Activated naive CD4-positive, alpha-beta T cell treated with anti-CD3 and anti-CD28 coated beads, Interleukin-2, amount 10 ng/mL, durations not matched to agents 7 days and 5 days (primary cell): ENCODE results near the gene PSME3IP1.

Experiments
- CTCF ChIA-PET: fragments of 350-600 bp; sonication (Branson Sonifier 250); formaldehyde crosslinking; loops from one replicate; lab custom pipeline; 2021; ENCODE audit warnings: antibody characterized with exemption; lab: Charles Lee
- DNase-seq: peaks from one replicate; pipeline ENCODE4 v3.0.0-alpha.2; 2020
- H3K27ac Mint-ChIP-seq: one replicate; pipeline ENCODE4 v1.8.0; 2021; ENCODE audit warnings: mild to moderate bottlenecking, moderate library complexity, mixed read lengths
- H3K27me3 Mint-ChIP-seq: one replicate; pipeline ENCODE4 v1.8.0; 2021; ENCODE audit warnings: mild to moderate bottlenecking, mixed read lengths
- H3K36me3 Mint-ChIP-seq: one replicate; pipeline ENCODE4 v1.8.0; 2021; ENCODE audit warnings: mixed read lengths
- H3K4me1 Mint-ChIP-seq: one replicate; pipeline ENCODE4 v1.8.0; 2021; ENCODE audit warnings: mixed read lengths
- H3K4me3 Mint-ChIP-seq: one replicate; pipeline ENCODE4 v1.8.0; 2021; ENCODE audit warnings: mild to moderate bottlenecking, moderate library complexity, mixed read lengths
- H3K9me3 Mint-ChIP-seq: one replicate; pipeline ENCODE4 v1.8.0; 2021; ENCODE audit warnings: mixed read lengths

PSME3IP1 gene, protein sequence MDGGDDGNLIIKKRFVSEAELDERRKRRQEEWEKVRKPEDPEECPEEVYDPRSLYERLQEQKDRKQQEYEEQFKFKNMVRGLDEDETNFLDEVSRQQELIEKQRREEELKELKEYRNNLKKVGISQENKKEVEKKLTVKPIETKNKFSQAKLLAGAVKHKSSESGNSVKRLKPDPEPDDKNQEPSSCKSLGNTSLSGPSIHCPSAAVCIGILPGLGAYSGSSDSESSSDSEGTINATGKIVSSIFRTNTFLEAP

DNA sequence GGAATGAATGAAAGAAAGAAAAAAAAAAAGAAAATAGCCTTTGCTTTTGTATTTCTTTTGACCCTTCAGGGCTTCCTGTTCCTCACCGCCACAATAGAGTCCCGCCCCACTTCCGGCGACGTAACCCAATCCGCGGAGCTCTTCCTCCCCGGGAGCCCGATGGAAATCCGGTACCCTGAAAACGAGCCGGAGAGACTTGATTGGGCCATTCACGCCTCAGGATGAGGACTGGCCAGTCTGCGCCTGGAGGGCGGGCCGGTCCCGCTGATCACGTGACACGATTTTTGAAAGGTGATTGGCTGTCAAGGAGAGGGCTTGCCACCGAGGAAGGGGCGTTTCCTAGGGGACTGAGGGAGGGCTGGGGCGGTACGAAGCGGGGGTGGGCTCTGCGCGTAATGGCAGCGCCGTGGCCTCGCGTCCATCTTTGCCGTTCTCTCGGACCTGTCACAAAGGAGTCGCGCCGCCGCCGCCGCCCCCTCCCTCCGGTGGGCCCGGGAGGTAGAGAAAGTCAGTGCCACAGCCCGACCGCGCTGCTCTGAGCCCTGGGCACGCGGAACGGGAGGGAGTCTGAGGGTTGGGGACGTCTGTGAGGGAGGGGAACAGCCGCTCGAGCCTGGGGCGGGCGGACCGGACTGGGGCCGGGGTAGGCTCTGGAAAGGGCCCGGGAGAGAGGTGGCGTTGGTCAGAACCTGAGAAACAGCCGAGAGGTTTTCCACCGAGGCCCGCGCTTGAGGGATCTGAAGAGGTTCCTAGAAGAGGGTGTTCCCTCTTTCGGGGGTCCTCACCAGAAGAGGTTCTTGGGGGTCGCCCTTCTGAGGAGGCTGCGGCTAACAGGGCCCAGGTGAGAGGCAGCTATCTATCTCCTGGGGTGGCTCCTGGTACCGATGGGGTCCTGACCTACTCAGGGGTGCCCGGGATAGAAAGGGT, at the start of gene PSME3IP1, which contains the start of gene RSPRY1:
PSME3IP1 (minus strand) TSS at position 95 of the 927 bp plus-strand sequence. CDS start 12,185 bp downstream, outside the sequence.
RSPRY1 (plus strand) TSS at position 385 of the 927 bp plus-strand sequence. CDS start 18,330 bp downstream, outside the sequence.
- DNase-seq: peak; percentile 99
- CTCF ChIA-PET: interaction anchor here (0.6 to 1.4 kb wide), 4 partner anchors 91 to 245 kb away, joined by 3 to 8 read pairs (median 4); partner anchors contain the start of gene CPNE2
- H3K4me1 Mint-ChIP-seq: peaks cover 46% of the 10 kb centered on the region
- H3K9me3 Mint-ChIP-seq: no peaks in the 10 kb centered on the region
- peaks cover 4% of the 10 kb centered on the region for H3K27me3 Mint-ChIP-seq
- H3K36me3 Mint-ChIP-seq: peaks cover 24% of the 10 kb centered on the region
- peak within 1 kb of the TSS; percentile 99 for H3K4me3 Mint-ChIP-seq
- peak within 1 kb of the TSS; percentile 91 for H3K27ac Mint-ChIP-seq

DNA sequence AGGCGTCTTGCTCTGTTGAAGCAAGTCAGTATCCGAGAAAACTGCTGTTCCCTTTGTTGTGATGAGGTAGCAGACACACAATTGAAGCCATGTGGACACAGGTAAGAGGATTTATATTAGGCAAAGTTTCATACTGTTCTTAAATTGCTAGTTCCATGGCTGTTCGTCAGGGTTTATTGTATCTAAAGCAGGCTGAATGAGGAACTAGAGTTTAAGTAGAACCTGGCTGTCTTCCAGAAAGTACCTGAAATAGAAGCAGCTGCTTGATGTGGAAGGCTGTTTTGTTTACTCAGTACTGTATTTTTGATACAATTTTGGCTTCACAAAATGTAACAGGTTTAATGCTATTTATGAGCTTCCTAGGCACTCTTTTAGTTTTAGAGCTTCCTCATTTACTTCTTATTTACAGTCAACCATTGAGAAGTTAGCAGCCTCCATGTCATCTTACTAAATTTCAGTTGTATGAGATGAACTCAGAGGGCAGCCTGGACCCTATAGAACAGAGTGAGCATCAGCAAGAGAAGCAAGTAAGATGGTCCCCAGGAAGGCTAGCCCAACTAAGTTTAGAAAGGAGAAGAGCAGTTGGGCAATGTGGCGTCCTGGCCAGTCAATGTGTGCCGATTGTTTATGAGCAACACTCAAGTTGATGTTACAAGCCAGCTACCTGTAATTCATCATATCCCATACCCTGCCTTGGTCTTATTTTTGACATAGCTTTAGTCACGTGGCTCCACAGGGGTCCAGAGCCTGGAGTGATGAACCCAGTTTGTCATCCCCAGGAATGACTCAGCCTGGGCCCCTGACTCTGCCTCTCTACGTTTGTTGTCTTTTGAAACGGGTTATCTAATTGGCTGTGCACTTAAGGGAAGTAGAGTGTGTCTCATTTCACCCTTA, 49.5 kb upstream of the PSME3IP1 start:
- CTCF ChIA-PET: interaction anchor here (0.6 to 1.2 kb wide), 4 partner anchors 9 to 424 kb away, joined by 3 to 5 read pairs (median 4); no protein-coding TSS in a partner anchor
- Mint-ChIP-seq H3K27ac (no peak overlapping the region), H3K4me1 (peaks cover 12% of the 10 kb centered on the region), H3K9me3 (no peaks in the 10 kb centered on the region), H3K36me3 (peaks cover 48% of the 10 kb centered on the region), H3K27me3 (no peaks in the 10 kb centered on the region), H3K4me3 (no peak overlapping the region)
- no peak for DNase-seq

DNA sequence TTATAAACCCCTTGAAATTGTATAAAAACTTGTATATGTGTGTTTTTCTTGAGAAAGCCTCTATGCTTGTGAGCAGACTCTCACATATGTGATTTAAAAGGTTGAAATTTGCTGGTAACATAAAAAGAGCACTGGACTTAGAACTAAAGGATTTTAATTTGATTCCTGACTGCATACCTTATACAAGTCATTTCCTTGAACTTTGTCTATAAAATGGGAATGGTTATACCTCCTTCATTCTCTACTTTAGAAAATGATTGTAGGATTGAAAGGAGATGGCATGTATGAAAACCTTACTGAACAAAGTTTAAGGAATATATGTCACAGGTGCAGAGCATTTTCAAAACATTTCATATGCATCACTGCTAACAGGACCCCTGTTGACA, 48.9 kb upstream of the PSME3IP1 start:
- H3K4me1 Mint-ChIP-seq: peaks cover 12% of the 10 kb centered on the region
- H3K36me3 Mint-ChIP-seq: peaks cover 52% of the 10 kb centered on the region
- CTCF ChIA-PET: no interaction called here
- DNase-seq: no peak
- H3K4me3 Mint-ChIP-seq: no peak overlapping the region
- H3K27me3 Mint-ChIP-seq: no peaks in the 10 kb centered on the region
- no peak overlapping the region for H3K27ac Mint-ChIP-seq
- H3K9me3 Mint-ChIP-seq: no peaks in the 10 kb centered on the region

DNA sequence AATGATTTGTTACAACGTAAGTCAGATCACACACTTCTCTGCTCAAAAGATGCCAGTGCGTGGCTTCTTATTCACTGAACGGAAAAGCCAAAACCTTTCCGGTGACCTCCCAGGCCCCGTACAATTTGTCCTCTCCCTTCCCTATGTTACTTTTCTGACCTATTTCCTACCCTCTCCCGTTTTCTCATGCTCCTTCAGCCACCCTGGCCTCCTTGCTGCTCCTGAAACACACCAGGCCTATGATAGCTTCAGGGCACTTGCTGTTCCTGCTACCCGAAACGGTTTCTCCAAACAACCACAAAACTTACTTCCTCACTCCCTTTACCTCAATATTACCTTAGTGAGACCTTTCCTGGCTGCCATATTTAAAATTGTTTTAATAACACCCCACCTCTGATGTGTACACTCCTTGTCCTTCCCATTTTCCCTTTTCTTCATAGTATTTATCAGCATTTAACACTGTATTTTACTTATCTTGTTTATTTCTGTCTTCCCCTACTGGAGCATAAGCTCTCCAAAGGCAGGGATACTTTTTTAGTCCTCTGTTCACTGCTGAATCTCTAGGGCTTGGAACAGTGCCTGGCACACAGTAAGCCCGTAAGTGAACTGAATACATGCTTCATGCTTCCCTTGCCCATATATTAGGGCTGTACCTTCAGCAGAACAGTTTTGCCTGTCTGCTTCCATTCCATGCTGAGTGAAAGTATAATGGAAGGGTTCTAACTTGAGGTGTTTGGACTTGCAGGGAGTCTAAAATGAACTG, 48.3 kb upstream of the PSME3IP1 start:
- Mint-ChIP-seq H3K4me1 (peaks cover 12% of the 10 kb centered on the region), H3K9me3 (no peaks in the 10 kb centered on the region), H3K27me3 (no peaks in the 10 kb centered on the region), H3K4me3 (no peak overlapping the region), H3K27ac (no peak overlapping the region), H3K36me3 (peaks cover 48% of the 10 kb centered on the region)
- DNase-seq: no peak
- CTCF ChIA-PET: no interaction called here

DNA sequence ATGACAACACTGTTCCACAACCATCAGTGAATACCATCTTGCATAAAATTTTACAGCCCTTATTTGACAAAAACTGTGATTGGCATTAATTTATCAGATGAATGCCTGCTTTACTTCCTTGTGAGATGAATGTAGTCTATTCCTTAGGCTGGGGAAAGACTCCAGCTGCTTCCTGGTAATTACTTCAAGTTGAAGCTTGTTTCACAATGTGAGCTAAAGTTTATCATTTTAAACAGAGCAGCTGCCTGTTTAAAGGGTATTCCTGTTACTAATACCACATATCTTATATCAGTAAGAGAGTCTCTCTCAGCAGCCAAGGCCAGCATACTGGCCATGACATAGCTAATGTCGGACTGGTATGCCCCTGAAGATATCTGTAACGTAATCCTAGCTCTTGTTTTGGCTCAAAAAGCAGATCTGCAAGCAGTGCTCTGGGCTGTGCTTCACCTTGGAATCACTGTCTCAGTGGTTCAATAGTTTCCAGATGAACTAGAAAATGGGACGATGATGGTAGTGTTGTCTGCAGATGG, 46.0 kb upstream of the PSME3IP1 start:
- peaks cover 12% of the 10 kb centered on the region for H3K4me1 Mint-ChIP-seq
- CTCF ChIA-PET: interaction anchor here (1.2 kb wide), 1 partner anchor 68 kb away, joined by 3 read pairs; no protein-coding TSS in a partner anchor
- DNase-seq: no peak
- H3K27ac Mint-ChIP-seq: no peak overlapping the region
- no peaks in the 10 kb centered on the region for H3K9me3 Mint-ChIP-seq
- H3K27me3 Mint-ChIP-seq: no peaks in the 10 kb centered on the region
- H3K4me3 Mint-ChIP-seq: no peak overlapping the region
- H3K36me3 Mint-ChIP-seq: peaks cover 52% of the 10 kb centered on the region

DNA sequence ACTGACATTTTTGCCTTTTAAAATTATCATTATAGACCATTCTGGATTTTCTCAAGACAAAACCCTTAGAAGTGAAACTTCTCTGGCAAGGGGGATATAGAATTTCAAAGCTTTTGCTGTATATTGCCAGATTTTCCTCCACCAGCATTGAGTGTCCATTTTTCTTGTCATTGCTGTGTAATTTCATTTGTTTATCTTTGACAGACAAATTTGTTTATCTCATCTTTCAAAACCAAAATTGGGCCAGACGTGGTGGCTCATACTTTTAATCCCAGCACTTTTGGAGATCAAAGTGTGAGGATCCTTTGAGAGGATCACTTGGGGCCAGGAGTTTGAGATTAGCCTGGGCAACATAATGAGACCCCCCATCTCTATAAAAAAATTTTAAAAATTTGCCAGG, 43.2 kb upstream of the PSME3IP1 start:
- Mint-ChIP-seq H3K36me3 (peaks cover 45% of the 10 kb centered on the region), H3K9me3 (no peaks in the 10 kb centered on the region), H3K27me3 (no peaks in the 10 kb centered on the region), H3K4me1 (no peaks in the 10 kb centered on the region), H3K4me3 (no peak overlapping the region), H3K27ac (no peak overlapping the region)
- DNase-seq: no peak
- CTCF ChIA-PET: no interaction called here

DNA sequence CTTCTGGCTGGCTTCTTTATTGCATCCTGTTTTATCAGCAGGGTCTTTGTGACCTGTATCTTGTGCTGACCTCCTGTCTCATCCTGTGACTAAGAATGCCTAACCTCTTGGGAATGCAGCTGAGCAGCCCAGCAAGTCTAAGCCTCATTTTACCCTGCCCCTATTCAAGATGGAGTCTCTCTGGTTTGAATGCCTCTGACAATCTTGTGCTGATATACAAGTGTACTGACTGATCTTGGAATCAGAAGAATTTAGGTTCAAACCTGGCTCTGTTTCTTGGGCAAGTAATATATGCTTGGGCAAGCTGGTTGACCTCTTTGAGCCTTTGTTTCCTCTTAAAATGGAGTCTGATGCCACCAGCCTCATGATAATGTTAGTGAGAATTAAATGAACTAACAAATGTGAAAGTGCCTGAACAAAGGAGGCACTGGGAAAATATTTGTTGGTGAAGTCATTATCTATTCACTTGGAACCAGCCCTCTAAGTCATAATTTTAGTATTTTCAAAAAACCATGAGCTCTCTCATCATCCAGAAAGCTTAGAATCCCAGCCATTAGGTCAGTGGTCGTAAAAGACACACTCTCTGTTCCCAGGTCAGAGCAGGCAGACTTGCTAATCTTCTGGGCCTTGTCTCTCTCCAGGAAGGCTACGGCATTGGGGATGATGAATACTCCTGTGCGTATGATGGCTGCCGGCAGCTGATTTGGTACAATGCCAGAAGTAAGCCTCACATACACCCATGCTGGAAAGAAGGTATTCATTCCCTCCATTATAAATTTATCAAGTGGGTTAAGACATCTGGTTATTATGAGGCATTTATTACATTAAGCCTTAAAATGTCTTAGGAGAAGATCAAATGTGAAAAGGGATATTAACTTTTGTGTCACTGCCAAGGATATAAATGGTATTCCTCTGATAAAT, 41.1 kb upstream of the PSME3IP1 start:
- no peaks in the 10 kb centered on the region for H3K27me3 Mint-ChIP-seq
- H3K36me3 Mint-ChIP-seq: peaks cover 50% of the 10 kb centered on the region
- no peak overlapping the region for H3K4me3 Mint-ChIP-seq
- H3K4me1 Mint-ChIP-seq: no peaks in the 10 kb centered on the region
- CTCF ChIA-PET: no interaction called here
- DNase-seq: no peak
- H3K9me3 Mint-ChIP-seq: no peaks in the 10 kb centered on the region
- no peak overlapping the region for H3K27ac Mint-ChIP-seq

DNA sequence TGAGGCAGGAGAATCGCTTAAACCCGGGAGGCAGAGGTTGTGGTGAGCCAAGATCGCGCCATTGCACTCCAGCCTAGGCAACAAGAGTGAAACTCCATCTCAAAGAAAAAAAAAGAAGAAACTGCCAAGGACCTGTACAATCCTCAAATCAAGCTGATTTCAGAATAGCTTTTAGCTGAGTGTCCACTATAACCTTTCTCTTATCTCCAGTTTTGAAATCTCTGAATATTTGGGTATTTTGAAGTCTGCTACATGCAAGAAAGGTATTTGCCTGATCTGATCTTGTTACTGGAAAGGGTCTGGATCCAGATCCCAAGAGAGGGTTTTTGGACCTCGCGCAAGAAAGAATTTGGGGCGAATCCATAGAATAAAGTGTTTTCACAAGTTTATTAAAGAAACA, 40.1 kb upstream of the PSME3IP1 start:
- Mint-ChIP-seq H3K36me3 (peaks cover 56% of the 10 kb centered on the region), H3K9me3 (no peaks in the 10 kb centered on the region), H3K4me3 (no peak overlapping the region), H3K4me1 (no peaks in the 10 kb centered on the region), H3K27me3 (no peaks in the 10 kb centered on the region), H3K27ac (no peak overlapping the region)
- CTCF ChIA-PET: no interaction called here
- DNase-seq: no peak

DNA sequence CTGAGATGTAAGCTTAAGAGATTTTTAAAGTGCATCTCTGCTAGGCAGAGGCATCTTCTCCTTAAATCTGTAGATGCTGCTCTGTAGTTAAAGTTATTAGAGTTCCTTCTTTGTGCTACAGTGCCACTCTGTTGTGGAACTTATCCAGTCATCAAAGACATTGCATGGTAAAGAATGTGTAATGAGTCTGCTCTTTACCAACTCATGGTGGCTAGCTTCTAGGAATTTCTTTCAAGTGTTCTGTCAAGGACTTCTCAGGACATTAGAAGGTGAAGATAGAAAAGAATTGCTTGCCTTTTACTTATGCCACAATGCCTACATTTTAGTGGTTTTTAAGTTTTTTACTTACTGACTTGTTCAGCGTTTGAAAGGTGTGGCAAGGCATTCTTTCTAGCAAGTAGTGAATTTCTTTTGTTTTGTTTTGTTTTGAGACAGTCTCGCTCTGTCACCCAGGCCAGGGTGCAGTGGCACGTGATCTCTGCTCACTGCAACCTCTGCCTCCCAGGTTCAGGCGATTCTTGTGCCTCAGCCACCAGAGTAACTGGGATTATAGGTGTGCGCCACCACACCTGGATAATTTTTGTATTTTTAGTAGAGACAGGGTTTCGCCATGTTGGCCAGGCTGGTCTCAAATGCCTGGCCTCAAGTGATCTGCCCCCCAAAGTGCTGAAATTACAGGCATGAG, 39.0 kb upstream of the PSME3IP1 start:
- no peaks in the 10 kb centered on the region for H3K27me3 Mint-ChIP-seq
- no peak for DNase-seq
- no peak overlapping the region for H3K27ac Mint-ChIP-seq
- H3K4me1 Mint-ChIP-seq: no peaks in the 10 kb centered on the region
- no peak overlapping the region for H3K4me3 Mint-ChIP-seq
- peaks cover under 1% of the 10 kb centered on the region for H3K9me3 Mint-ChIP-seq
- peaks cover 57% of the 10 kb centered on the region for H3K36me3 Mint-ChIP-seq
- CTCF ChIA-PET: interaction anchor here (0.7 kb wide), 1 partner anchor 194 kb away, joined by 3 read pairs; no protein-coding TSS in a partner anchor

DNA sequence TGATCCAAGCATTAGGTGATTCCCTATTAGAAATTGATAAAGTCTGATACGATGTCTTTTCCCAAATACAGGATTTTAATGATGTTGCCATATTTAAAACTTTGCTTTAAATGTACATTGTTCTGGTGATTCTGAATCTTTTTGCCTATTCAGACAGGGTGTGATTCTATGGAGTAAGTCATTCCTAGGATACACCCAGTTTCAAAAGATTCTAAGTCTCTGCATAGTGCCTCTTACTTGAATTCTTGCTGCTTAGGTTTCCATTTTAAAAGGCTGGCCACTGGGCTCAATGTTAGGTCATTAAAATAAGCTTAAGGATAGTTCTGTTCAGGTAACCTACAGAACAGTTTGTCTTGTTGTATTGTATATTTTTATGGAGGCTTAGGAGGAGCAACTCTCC, 37.2 kb upstream of the PSME3IP1 start:
- Mint-ChIP-seq H3K4me1 (no peaks in the 10 kb centered on the region), H3K27ac (no peak overlapping the region), H3K9me3 (peaks cover 13% of the 10 kb centered on the region), H3K36me3 (peaks cover 69% of the 10 kb centered on the region), H3K4me3 (no peak overlapping the region), H3K27me3 (no peaks in the 10 kb centered on the region)
- CTCF ChIA-PET: no interaction called here
- no peak for DNase-seq

DNA sequence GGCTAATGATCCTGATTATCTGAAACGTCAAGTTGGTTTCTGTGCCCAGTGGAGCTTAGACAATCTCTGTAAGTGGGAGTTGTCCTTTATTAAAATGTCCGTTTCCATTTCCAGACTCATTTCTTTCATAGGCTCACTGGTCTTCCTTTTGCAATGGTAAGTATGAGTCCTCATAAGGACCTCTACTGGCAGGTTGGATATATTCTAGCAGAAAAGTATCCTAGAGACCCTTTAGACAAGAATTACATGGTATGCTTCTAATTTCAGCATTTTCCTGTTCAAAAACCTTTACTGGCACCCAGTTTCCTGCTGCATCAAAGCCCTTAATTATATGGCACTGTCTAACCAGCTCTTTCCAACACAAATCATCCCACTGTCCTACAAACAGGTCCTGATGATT, 31.1 kb upstream of the PSME3IP1 start:
- Mint-ChIP-seq H3K4me1 (no peaks in the 10 kb centered on the region), H3K27me3 (no peaks in the 10 kb centered on the region), H3K27ac (no peak overlapping the region), H3K36me3 (peaks cover 87% of the 10 kb centered on the region), H3K9me3 (peaks cover 34% of the 10 kb centered on the region), H3K4me3 (no peak overlapping the region)
- no peak for DNase-seq
- CTCF ChIA-PET: no interaction called here

DNA sequence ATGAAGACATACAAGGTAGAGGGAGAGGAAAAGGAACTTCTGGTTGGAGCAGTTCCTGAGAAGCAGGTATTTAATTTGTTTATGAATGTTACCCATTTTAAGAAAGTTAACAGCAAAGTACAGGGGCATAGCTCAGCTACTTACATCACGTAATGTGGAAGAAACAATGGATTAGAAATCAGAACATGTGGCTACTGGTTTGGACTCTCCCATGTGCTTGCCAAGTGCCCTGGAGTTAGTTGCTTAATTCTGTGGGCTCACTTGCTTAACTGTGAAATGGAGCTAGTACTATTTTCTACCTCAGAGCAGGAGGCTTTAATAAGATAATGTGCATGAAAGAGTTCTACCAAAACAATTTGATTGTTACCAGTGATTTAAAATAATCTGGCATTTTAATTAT, 27.6 kb upstream of the PSME3IP1 start:
- H3K27me3 Mint-ChIP-seq: no peaks in the 10 kb centered on the region
- no peak overlapping the region for H3K27ac Mint-ChIP-seq
- CTCF ChIA-PET: no interaction called here
- no peaks in the 10 kb centered on the region for H3K4me1 Mint-ChIP-seq
- no peak overlapping the region for H3K4me3 Mint-ChIP-seq
- H3K36me3 Mint-ChIP-seq: peaks cover 74% of the 10 kb centered on the region
- DNase-seq: no peak
- H3K9me3 Mint-ChIP-seq: peaks cover 24% of the 10 kb centered on the region
